Nephron progenitor cell (in vitro differentiated cells): Measurements from ENCODE around the gene AMER3.

ENCODE experiments used
- DNase-seq: peaks from one replicate; pipeline ENCODE4 v3.0.0; 2021
- H3K27ac Mint-ChIP-seq: 2 replicates; pipeline ENCODE4 v1.8.0; 2021; ENCODE audit warnings: mild to moderate bottlenecking, moderate library complexity, mixed read lengths
- H3K27me3 Mint-ChIP-seq: 2 replicates; pipeline ENCODE4 v1.8.0; 2021; ENCODE audit warnings: mild to moderate bottlenecking, low read depth, mixed read lengths; ENCODE audit not compliant: poor library complexity
- H3K36me3 Mint-ChIP-seq: 2 replicates; pipeline ENCODE4 v1.8.0; 2021; ENCODE audit warnings: low read depth, mixed read lengths
- H3K4me1 Mint-ChIP-seq: 2 replicates; pipeline ENCODE4 v1.8.0; 2021; ENCODE audit warnings: mixed read lengths
- H3K4me3 Mint-ChIP-seq: 2 replicates; pipeline ENCODE4 v1.8.0; 2021; ENCODE audit warnings: mild to moderate bottlenecking, moderate library complexity, mixed read lengths
- H3K9me3 Mint-ChIP-seq: 2 replicates; pipeline ENCODE4 v1.8.0; 2021; ENCODE audit warnings: mild to moderate bottlenecking, moderate library complexity, mixed read lengths
- TF ChIP-seq, protein P1 (sequence below): fragments of 200-600 bp; sonication (generic); IDR thresholded peaks from 2 replicates; pipeline ENCODE4 v1.5.0; 2021; ENCODE audit warnings: antibody characterized with exemption

AMER3 gene

DNA sequence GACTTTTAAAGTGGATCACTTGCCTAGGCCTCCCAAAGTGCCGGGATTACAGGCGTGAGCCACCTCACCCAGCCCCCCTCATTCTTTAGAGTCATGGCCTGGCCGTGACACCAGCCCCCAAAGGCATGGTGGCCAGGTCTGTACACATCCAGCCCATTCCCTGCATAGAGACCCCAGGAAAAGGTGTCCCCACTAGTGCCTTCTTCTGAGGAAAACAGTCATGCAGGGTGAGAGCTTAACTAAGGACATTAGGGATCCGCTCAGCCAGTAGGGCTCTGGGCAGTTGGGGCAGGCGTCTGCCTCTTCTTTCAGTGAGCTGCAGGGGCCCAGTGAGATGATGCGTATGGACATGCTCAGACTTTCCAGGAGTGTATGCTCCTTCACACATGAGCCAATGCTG lies 5.7 kb upstream of the AMER3 start:
- Mint-ChIP-seq H3K27ac (no peak overlapping the region), H3K27me3 (peaks cover 37% of the 10 kb centered on the region)

DNA sequence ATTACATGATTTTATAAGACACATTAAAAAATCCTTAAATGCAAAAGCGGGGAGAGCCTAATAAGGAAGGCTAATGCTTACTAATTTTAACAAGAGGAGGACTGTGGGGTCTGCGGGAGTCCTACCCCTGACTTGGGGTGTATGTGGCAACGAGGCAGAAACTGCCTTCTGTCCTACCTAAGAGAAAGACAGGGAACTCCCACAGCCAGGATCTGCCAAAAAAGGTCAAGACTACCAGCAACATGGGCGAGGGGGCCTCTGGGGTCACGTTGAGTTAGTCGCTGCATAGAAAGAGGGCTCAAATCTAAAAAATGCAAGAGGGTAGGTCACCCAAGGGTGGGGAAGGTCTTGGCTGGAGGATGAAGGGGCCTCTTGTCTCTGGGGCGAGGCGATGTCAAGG lies 529 bp upstream of the AMER3 start:
- H3K4me3 Mint-ChIP-seq: peak overlapping the region; percentile 74
- no peaks in the 10 kb centered on the region for H3K36me3 Mint-ChIP-seq
- H3K27me3 Mint-ChIP-seq: peaks cover 72% of the 10 kb centered on the region
- no peak overlapping the region for H3K27ac Mint-ChIP-seq
- DNase-seq: no peak
- peaks cover 5% of the 10 kb centered on the region for H3K4me1 Mint-ChIP-seq
- H3K9me3 Mint-ChIP-seq: no peaks in the 10 kb centered on the region
- TF ChIP-seq, protein P1, sequence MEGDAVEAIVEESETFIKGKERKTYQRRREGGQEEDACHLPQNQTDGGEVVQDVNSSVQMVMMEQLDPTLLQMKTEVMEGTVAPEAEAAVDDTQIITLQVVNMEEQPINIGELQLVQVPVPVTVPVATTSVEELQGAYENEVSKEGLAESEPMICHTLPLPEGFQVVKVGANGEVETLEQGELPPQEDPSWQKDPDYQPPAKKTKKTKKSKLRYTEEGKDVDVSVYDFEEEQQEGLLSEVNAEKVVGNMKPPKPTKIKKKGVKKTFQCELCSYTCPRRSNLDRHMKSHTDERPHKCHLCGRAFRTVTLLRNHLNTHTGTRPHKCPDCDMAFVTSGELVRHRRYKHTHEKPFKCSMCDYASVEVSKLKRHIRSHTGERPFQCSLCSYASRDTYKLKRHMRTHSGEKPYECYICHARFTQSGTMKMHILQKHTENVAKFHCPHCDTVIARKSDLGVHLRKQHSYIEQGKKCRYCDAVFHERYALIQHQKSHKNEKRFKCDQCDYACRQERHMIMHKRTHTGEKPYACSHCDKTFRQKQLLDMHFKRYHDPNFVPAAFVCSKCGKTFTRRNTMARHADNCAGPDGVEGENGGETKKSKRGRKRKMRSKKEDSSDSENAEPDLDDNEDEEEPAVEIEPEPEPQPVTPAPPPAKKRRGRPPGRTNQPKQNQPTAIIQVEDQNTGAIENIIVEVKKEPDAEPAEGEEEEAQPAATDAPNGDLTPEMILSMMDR: no peak

More for the DNA sequence above, 5.7 kb upstream of the AMER3 start:
- Mint-ChIP-seq H3K4me1 (peaks cover 5% of the 10 kb centered on the region), H3K36me3 (no peaks in the 10 kb centered on the region), H3K4me3 (no peak overlapping the region), H3K9me3 (peaks cover 6% of the 10 kb centered on the region)
- DNase-seq: no peak
- TF ChIP-seq, protein P1: no peak

DNA sequence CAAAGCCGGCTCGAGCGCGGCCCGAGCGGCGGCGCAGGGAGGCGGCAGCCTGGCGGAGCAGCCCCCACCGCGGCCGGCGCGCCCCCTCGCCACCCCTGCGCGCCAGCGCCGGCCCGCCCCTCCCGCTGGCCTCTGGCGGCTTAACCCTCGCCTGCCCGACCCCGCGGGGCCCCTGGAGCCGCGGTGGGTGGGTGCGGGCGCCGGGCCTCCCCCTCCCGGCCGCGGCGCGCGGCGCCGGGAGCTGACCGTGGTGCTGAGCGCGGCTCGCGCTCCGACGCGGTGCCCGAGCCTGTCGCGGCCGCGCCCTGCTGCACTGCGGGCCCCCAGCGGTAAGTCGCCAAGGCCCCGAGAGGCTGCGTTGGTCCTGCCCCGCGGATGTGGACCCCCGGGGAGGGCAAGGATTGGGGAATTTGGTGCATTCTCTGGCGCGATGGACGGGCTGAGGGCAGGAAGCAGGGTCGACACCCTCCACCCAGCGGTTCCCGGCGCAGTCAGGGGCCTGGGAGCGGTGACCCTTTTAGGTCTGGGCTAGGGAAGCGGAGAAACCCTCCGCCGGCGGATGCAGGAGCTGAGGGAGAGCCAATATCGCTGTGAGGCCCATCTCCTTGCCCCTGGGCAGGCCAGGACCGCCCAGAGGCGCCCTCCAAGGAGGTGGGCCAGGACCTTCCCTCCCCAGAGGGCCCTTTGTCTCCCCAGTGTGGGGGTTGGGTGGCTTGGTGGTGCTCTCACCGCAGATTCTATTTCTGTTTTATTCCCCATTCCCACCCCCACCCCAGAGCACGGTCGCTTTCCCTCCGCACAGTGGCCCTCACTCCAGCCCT lies 923 bp downstream of the AMER3 start:
- H3K9me3 Mint-ChIP-seq: no peaks in the 10 kb centered on the region
- H3K27ac Mint-ChIP-seq: no peak overlapping the region
- DNase-seq: peak; percentile 82
- H3K4me1 Mint-ChIP-seq: peaks cover 5% of the 10 kb centered on the region
- no peaks in the 10 kb centered on the region for H3K36me3 Mint-ChIP-seq
- H3K4me3 Mint-ChIP-seq: peak overlapping the region; percentile 73
- TF ChIP-seq, protein P1: no peak
- H3K27me3 Mint-ChIP-seq: peaks cover 84% of the 10 kb centered on the region

DNA sequence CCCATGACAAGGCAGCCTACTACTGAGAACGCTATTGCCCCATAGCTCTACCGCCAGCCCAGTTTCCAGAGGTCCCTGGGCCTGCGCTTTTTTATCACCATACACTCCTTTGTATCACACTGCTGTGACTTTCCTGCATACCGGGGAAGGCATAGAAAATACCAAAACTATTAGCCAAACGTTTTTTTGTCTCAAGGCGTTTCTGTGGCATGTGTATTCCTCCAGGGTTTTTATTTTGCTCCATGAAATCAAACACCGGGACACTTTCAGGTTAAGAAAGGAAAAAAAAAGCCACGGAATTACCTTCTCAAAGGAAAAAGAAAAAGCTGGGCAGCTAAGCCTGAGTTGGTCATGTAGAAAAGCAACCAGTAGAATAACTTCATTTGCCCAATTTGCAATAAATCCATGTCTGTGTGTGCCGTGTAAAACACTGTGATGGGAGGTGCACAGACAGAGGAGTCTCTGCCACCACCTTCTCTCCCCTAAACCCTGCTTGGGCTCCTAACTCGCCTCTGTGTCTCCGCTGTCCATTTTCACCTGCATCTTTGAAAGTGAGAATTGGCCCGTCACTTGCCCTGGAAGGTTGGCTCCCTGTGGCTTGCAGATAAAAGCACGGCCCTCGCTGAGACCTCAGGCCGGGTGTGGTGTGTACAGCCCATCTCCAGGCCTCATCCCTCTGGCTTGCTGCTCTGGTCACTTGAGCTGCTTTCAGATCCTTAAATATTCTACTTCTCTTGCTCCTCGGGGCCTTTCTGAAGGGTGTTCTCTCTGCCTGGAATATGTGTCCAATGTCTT lies 1.7 kb downstream of the AMER3 start:
- H3K9me3 Mint-ChIP-seq: no peaks in the 10 kb centered on the region
- TF ChIP-seq, protein P1: no peak
- no peaks in the 10 kb centered on the region for H3K36me3 Mint-ChIP-seq
- no peak for DNase-seq
- peaks cover 5% of the 10 kb centered on the region for H3K4me1 Mint-ChIP-seq
- peak overlapping the region; percentile 73 for H3K4me3 Mint-ChIP-seq
- H3K27me3 Mint-ChIP-seq: peaks cover 87% of the 10 kb centered on the region
- H3K27ac Mint-ChIP-seq: no peak overlapping the region

DNA sequence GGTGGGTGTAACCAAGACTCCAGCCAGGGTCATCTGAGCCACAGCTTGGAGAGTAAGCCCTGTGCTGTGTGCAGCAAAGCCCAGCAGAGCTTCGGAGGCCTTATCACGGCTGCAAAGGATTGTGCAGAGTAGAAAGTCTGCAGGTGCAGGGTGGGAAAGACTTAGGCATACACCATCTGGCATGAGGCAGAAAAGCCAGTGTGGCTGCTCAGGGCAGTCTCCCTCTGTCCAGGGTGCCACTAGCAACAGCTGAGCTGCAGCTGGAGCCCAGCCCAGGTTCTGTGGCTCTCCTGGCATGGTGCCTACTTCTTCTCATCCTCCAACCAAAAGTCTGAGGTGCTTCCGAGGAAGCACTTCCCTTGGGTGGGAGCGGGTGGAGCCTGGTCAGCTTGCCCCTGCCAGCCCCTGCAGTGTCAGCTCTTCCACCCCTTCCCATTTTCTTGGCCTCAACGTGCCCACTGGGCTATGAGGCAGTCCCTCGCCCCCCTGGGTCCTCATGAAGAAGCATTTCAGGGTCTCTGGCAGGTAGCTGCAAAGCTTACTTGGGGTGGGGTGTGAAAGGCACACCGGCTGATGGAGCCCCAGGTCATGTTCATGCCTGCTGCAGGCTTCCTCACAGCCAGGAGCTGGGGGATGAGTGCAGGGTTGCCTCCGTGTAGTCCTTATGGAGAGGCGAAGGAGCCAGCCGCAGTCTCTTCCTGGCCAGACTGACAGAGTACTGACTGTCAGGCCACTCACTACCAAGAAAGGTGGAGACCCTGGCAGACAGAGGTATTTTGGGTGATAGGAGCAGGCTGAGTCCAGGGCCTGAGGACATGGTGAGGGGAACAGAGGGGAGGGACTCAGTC lies 4.8 kb downstream of the AMER3 start:
- Mint-ChIP-seq H3K27me3 (peaks cover 58% of the 10 kb centered on the region), H3K27ac (peak overlapping the region; percentile 66), H3K4me3 (no peak overlapping the region), H3K4me1 (peaks cover 5% of the 10 kb centered on the region), H3K9me3 (no peaks in the 10 kb centered on the region), H3K36me3 (no peaks in the 10 kb centered on the region)
- TF ChIP-seq, protein P1: no peak
- no peak for DNase-seq
